Stimulated activated CD4-positive, alpha-beta T cell treated with anti-CD3 and anti-CD28 coated beads, Interleukin-1b, Interleukin-23, amount 100 ng/mL, for 4 hours (primary cell): ENCODE measurements around the gene REPS1.
"Not testable (repeated sequence)": the region's sequence is repeated elsewhere in the genome, so short reads cannot be mapped to it uniquely, and the experiment has no call there.

Source experiments
- DNase-seq, 2 donors: peaks; one replicate each; pipeline ENCODE4 v3.0.0-alpha.2; 2020; ENCODE audit warnings: low read depth in 2 of 2

REPS1 gene

DNA sequence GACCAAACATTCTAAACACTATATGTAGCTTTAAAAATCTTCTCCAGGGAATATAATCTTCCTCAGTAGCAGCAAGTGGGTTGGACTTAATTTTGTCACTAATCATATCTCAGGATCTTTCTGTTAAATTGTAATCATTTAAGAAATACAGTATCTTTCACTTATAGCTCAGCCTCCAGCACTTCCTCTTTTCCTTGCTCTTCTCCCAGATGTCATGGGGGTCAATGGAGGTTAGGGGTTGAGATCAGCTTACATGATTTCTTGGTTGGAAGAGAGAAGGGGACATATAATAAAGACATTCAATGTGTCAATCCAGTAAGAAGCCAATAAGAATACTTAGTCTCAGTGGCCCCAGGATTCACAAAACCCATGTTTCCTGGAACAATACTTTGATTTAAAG is 15.7 kb upstream of the REPS1 start:
- DNase-seq: no peak

DNA sequence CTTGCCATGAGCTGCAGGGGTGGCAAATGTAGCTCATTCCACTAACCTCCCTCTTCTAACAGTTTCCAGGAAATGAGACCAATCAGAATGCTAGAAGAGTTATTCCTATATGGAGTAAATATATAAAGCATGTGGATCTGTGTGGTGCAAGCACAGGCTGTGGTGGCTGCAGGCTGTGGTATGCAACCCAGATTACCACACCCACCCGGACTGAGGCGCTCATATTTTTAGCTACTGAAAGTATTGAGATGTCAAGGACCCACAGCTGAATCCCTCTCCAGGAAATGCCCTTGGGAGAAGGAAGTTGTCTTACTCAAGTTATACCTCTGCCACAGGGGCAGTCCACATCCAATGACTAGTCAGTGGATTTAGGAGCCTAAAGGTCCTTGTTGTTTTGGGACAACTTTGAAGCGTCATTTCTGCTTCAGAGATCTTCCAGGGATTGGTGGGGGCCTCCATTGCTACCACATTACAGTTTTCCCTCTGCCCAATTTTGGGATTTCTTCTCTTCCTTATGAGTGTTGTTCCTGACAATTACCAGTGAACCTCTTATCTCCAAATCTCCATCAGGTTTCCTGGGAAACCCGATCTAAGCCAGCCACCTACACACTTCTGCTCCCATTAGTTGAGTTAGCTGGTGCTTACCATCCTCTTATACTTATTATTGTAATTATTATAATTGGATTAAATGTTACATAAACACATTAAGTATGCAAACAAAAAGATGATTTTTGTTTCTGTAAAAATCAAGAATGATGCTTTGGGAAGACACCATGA is 12.1 kb upstream of the REPS1 start:
- no peak for DNase-seq

DNA sequence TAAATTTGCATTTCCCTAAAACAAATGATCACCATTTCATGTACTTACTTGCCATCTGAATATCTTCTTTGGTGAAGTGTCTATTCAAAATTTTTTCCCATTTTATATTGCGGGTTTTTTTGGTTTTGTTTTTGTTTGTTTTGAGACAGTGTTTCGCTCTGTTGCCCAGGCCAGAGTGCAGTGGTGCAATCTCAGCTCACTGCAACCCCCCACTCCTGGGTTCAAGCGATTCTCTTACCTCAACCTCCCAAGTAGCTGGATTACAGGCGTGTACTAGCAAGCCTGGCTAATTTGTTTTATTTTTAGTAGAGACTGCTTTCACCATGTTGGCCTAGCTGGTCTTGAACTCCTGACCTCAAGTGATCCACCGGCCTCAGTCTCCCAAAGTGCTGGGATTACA is 9.1 kb upstream of the REPS1 start:
- no peak for DNase-seq

DNA sequence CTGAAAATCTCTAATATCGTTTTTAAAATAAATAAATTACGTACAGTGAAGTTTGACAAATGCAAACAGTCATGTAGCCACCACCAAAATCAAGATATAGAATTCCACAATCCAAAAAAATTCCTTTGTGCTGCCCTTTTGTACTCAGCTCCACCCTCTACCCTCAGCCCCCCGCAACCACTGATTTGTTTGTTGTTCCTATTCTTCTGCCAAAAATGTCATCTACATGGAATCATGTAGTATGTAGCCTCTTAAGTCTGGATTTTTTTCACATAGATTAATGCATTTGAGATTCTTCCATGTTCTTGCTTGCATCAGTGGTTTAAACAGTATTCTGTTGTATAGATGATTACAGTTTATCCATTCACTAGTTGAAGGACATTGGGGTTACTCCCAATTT is 8.5 kb upstream of the REPS1 start:
- DNase-seq: no peak

DNA sequence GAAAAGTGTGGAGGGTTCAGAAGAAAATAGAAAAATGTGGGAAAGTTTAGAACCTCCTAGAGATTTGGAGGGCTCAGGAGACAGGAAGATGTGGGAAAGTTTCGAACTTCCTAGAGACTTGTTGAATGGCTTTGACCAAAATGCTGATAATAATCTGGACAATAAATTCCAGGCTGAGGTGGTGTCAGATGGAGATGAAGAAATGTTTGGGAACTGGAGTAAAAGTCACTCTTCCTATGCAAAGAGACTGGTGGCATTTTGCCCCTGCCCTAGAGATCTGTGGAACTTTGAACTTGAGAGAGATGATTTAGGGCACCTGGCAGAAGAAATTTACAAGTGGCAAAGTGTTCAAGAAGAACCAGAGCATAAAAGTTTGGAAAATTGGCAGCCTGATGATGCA is 5.4 kb upstream of the REPS1 start:
- not testable (repeated sequence) for DNase-seq

DNA sequence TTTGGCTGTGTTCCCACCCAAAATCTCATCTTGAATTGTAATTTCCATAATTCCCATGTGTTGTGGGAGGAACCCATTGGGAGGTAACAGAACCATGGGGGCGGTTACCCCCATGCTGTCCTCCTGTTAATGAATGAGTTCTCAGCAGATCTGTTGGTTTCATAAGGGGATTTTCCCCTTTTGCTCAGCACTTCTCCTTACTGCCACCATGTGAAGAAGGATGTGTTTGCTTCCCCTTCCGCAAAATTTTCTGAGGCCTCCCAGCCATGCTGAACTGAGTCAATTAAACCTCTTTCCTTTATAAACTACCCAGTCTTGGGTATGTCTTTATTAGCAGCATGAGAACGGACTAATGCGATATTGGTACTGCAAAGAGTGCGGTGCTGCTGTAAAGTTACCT is 4.9 kb upstream of the REPS1 start:
- not testable (repeated sequence) for DNase-seq

DNA sequence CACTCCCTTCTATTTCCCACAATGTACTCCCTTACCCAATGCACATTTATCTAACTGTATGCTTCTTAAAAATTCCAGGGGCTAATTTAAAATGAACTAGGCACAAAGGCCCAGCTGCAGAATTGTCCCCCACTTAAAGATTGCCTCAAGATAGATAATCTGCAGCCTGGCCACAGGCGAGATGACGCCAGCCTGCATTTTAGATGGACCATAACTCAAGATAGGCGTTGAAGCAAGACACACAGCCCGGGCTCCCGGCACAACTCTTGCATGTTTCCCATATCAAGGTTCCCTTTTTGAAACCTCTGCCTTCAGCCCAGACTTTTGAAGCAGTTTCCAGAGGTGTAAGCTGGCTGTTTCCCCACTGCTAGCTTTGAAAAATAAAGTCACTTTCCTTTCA is 3.2 kb upstream of the REPS1 start:
- DNase-seq: no peak

DNA sequence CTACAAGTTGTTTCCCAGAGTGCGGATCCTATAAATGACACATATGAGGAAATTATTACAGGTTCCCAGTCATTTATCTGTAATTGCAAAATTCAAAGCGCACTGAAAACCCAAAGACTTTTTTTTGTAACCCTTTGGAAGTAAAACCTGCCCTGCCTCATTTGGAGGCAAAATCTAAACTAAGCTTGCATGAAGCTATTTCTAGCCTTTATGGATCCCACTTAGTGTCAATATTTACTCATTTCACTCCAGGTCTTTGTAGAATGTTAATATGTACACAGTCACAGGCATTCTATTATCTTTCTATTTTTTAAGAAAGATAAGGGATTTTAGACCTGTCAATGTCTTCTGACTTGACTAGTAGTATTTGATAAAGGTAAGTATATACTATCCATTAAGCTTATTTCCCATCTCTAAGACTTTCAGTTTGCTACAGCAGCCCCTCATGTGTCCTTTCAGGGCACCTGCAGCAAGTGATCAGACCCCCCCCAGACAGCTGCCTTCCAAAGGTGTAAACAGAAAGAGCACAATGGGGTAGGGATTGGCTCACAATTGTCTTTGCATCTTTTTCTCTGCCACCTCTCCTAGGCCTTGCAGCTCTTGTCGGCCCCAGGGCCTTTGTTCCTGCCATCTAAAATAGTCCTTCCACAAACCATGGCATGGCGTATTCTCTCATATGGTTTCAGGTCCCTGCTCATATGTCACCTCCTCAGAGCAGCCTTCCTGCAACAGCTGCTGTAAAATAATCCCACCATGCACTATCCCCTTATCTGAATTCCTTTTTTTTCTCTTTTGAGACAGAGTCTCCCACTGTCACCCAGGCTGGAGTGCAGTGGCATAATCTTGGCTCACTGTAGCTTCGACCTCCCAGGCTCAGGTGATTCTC is 1.3 kb upstream of the REPS1 start:
- no peak for DNase-seq

DNA sequence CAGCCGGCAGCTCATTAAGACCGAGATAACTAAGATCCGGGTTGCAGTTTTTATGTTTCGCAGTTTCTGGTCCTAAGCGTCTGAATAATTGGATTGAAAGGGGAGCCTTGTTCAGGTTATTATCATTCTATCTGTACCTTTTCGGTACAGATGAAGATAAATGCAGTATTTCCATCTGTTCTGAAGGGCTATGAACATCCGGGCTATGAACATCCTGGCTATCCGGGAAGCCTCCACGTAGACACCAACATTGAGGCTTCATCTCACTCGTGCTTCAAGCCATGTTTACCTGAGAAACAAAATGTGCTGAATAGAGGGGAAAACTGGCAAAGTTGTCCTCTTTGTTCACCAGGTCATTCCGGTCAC is 399 bp upstream of the REPS1 start:
- DNase-seq: no peak

DNA sequence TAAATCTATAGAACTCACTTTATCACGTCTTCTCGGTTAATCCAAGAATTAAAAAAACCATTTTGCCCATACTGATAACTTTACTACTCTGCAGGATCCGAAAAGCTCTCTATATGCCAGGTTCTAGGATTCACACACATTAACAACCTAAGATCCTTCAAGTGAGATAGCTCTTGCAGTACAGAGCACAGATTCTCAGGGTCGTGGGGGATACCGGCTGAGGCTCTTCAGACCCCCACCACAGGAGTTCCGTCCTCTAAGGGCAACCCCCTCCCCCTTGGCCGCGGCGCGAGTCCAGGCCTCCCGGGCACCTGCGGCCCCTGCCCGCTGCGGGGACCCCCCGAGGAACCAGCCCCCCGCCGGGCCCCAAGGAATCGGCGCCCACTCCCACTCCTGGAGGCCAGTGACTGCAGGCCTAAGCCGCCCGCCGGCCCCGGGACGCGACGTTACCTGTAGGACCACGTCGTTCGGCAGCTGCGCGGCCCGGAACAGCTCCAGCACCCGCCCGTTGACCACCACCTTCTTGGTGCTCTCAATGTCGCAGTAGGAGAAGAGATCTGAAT is 892 bp downstream of the REPS1 start:
- no peak for DNase-seq

DNA sequence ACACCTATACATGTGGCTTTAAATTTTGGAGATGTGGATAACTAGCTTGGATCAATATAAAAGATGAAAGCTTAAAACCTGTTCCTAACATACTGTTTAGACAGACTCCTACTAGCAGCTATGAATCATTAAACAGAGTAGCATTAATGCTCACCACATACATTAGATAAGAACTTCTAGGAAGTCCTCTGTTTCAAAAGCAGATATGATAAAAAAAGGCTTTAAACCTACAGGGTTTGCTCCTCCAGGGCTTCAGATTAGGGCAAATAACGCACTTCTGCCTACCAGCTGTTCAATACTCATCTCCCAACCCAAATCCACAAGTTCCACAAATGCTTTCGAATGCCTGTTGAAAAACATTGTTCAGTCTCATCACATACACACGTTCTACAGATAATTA is 1.5 kb downstream of the REPS1 start:
- DNase-seq: no peak

DNA sequence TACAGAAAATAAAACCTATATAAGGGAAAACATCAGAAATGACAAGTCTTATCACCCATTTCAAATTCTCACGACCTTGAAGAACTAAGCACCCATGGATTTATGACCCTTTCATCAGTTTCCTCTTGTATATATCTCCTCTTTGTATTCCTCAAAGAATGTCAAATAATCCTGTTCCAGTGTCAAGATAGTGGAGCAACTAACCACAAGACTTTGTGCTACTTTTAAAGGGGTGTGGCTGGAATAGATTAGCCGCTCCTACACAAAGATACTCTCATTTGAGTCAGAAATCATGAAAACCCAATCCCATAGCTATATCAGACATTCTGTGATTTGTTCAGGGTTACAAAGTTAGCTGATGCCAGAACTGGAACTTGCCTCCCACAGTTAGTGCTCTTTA is 6.6 kb downstream of the REPS1 start:
- no peak for DNase-seq

DNA sequence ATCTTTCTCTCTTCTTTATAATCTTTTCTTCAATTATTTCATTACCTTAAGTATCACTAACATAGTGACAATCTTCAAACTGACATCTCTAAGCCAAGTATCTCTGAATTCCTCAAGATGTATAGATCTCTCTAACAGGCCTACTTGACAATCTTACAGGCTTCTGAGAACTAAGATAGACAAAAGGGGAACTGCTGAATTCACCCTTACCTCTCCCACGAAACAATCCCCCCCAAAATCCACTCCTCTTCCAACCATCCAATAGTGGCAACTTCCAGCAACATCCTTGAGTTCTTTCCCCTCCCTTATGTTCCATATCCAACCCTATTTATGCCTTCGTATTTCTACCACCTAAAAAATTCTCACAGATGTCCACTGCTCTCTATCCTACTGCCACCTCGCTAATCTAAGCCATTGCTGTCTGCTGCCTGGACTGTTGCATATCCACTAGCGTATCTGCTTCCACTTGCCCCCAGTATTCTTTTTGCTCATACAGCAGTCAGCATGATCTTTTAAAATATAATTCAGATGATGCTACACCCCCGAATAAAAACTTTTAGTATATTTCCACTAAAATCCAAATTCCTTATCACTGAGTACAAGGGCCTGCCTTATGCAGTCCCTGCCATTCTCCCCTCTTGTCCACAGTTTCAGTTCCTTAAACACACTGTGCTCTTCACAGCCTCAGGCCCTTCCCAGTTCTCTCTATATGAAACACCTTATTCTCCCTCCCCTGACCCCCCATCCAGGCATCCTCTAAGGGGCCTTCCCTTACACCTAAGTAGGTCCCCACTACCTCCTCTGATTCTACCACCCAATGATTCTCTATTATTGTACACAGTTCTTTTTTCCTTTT is 8.0 kb downstream of the REPS1 start:
- DNase-seq: no peak

DNA sequence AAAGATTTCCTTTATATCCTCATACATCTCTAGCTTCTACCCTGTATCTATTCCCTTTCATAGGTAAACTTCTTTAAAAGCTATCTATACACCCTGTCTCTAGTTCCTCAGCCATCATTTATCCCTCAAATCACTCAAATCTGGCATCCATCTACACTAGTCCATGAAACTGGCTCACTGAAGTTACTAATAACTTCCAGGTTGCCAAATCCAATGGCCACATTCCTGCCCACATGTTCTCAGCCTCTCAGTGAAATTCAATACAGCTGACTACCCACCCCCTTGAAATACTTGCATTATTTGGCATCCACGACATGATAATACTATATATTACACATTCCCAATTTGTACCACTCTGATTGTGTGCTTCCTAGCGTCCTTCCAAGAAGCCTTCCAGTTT is 8.7 kb downstream of the REPS1 start:
- DNase-seq: no peak

DNA sequence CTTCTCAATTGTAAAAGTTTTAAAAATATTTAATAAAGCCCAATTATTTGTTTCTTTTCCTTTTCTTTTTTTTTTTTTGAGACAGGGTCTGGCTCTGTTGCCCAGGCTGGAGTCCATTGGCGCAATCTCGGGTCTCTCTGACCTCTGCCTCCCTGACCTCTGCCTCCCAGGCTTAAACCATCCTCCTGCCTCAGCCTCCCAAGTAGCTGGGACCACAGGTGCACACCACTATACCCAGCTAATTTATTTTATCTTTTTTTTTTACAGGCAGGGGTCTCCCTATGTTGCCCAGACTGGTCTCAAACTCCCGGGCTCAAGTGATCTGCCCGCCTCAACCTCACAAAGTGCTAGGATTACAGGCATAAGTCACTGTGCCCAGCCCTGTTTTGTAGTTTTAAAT is 9.8 kb downstream of the REPS1 start:
- no peak for DNase-seq

DNA sequence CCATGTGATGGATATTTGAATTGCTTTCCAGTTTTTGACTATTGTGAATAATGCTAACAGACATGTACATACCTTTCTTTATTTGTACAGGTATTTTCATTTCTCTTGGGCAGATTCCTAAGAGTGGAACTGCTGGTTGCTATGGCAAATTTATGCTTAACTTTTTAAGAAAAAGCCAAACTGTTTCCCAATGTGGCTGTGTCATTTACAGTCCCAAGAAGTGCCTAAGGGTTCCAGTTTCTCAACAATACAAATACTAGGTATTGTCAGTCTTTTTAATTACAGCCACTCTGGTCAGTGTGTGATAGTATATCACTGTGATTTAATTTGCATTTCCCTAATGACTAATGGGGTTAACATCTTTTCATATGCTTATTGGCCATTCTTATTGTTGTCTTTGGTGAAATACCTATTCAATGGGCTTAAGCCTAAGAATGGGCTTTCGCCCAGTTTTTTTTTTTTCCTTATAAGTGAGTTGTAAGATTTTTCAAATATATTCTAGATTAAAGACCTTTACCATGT is 10.3 kb downstream of the REPS1 start:
- no peak for DNase-seq

DNA sequence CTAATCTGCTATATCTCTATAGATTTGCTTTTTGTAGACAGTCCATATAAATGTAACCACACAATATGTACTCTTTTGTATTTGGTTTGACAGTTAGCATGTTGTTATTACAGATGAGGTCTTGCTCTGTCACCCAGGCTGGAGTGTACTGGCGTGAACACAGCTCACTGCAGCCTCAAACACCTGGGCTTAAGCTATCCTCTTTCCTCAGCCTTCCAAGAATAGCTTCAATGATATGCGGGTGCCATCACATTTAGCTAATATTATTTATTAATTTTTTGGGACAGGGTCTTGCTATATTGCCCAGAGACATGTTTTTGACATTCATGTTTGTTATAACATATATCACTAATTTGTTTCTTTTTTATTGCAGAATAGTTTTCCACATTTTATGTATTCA is 10.8 kb downstream of the REPS1 start:
- no peak for DNase-seq

DNA sequence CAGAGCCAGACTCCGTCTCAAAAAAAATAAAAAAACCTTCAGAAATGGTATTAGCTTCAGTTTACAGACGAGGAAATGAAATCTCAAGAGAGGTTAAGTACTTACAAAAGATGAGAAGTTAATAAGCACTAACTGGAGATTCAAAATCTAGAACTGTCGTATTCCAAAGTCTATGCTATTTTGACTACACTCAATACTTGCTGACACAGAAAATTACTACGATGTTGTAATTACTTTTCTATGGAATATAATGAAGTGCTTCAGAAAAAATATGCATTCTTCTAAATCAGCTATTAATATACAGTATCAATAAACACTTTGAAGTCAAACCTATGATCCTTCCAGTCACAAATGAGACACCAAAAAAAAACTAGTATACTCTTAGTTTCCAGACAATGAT is 12.2 kb downstream of the REPS1 start:
- DNase-seq: no peak

DNA sequence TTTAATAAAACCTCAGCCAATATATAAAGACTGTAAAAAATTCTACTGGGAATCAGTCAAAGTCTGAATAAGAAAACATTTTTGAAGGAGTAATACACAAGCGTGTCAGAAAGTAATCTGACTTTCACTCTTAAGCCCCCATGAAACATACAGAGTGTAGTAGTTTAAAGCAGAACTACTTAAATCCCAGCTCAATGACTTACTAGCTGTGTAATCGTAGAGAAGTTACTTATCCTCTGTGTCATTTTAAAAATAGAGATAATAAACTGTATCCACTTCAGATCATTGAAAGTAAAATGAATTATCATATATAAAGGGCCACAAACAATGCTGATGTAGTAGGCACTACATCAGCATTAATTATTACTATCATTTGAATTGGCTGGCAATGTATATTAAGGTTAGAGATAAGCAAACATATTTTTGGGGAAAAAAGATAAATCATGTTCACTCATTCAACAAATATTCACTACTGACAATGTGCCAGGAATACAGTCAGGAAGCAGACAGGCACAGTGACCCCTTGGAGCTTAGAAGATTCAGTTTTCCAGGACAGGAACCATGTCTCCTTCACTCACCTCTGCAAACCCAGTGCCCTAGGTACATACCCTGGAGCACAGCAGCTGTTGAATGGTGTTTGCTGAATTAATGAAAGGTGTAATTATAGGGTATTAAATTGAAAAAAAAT is 14.4 kb downstream of the REPS1 start:
- no peak for DNase-seq

DNA sequence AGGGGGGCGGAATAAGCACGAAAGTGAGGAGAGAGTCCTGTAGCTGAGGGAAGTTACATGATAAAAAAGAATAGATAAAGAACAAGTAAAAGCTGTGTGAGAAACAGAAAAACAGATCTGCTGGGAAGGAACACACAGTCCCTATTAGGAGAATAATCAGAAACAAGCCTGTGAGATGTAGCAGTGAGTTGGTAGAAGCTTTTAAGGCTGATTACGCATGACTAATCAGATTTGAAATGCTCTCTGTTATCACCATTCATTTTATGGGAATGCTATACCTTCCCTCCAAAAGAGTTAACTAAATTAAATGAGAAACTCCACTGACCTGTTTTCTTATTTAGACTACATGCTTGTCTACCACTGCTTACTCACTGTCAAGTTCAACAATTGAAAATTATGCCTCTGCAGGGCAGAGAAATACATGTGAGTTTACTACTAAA is 15.8 kb downstream of the REPS1 start:
- DNase-seq: no peak

DNA sequence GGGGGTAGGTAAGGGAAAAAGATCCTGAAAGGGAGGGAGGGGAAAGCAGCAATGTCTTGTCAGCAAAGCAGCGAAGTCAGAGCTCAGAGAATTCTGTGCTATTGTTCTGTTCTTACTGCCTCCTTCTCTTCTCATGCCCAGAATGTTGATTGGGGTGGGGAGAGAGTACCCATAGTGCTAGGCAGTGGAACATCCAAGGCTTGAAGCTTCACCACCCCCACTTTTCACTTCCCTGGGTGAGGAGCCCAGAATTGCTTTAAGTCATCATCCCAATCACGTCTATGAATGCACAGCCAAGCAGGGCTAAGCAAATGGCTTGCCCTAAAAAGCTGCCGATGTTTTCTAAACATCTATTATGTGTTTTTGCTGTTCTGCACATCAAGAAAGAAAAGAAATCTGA is 16.5 kb downstream of the REPS1 start:
- DNase-seq: no peak
